ENCODE data around the gene GRK3.
A peak's percentile ranks its signal among the peaks of the same experiment; 100 is the strongest.
"Not testable (repeated sequence)": the region's sequence is repeated elsewhere in the genome, so short reads cannot be mapped to it uniquely, and the experiment has no call there.

The GRK3 gene

GRCh38 chr22:25695146-25695545 lies 130.7 kb downstream of the GRK3 start:
- DNase-seq (ENCODE audit: low read depth in 1 of 2, low spot score in 1 of 2) = no peak

- no peak for DNase-seq (ENCODE audit: low read depth in 1 of 2, low spot score in 1 of 2)
Observed at GRCh38 chr22:25696763-25697162, 132.3 kb downstream of the GRK3 start.

- DNase-seq (ENCODE audit: low read depth in 1 of 2, low spot score in 1 of 2) = no peak
Observed at GRCh38 chr22:25697181-25697664, 132.7 kb downstream of the GRK3 start.

- no peak for DNase-seq (ENCODE audit: low read depth in 1 of 2, low spot score in 1 of 2)
Observed at GRCh38 chr22:25697978-25698377, 133.5 kb downstream of the GRK3 start.

- DNase-seq (ENCODE audit: low read depth in 1 of 2, low spot score in 1 of 2) = no peak
Observed at GRCh38 chr22:25698461-25698860, 134.0 kb downstream of the GRK3 start.

GRCh38 chr22:25698978-25699377 lies 134.5 kb downstream of the GRK3 start:
- DNase-seq (ENCODE audit: low read depth in 1 of 2, low spot score in 1 of 2) = no peak

GRCh38 chr22:25701056-25701780 lies 136.7 kb downstream of the GRK3 start:
- DNase-seq (ENCODE audit: low read depth in 1 of 2, low spot score in 1 of 2) = no peak

- no peak for DNase-seq (ENCODE audit: low read depth in 1 of 2, low spot score in 1 of 2)
Observed at GRCh38 chr22:25702040-25702439, 137.6 kb downstream of the GRK3 start.

GRCh38 chr22:25702571-25703167 lies 138.2 kb downstream of the GRK3 start:
- no peak for DNase-seq (ENCODE audit: low read depth in 1 of 2, low spot score in 1 of 2)

- DNase-seq (ENCODE audit: low read depth in 1 of 2, low spot score in 1 of 2) = no peak
Observed at GRCh38 chr22:25704701-25705100, 140.2 kb downstream of the GRK3 start.

- no peak for DNase-seq (ENCODE audit: low read depth in 1 of 2, low spot score in 1 of 2)
Observed at GRCh38 chr22:25706197-25706596, 141.7 kb downstream of the GRK3 start.

- DNase-seq (ENCODE audit: low read depth in 1 of 2, low spot score in 1 of 2) = not testable (repeated sequence)
Observed at GRCh38 chr22:25708430-25708829, 144.0 kb downstream of the GRK3 start.

- peak in 1 of 2 donors; percentile 2 for DNase-seq (ENCODE audit: low read depth in 1 of 2, low spot score in 1 of 2)
Observed at GRCh38 chr22:25709758-25710157, 145.3 kb downstream of the GRK3 start.

GRCh38 chr22:25710501-25710900 lies 146.0 kb downstream of the GRK3 start:
- DNase-seq (ENCODE audit: low read depth in 1 of 2, low spot score in 1 of 2) = no peak

- DNase-seq (ENCODE audit: low read depth in 1 of 2, low spot score in 1 of 2) = no peak
Observed at GRCh38 chr22:25711491-25711890, 147.0 kb downstream of the GRK3 start.

- no peak for DNase-seq (ENCODE audit: low read depth in 1 of 2, low spot score in 1 of 2)
Observed at GRCh38 chr22:25712661-25713400, 148.4 kb downstream of the GRK3 start.

GRCh38 chr22:25714070-25714469 lies 149.6 kb downstream of the GRK3 start:
- DNase-seq (ENCODE audit: low read depth in 1 of 2, low spot score in 1 of 2) = no peak

- DNase-seq (ENCODE audit: low read depth in 1 of 2, low spot score in 1 of 2) = no peak
Observed at GRCh38 chr22:25714739-25715138, 150.3 kb downstream of the GRK3 start.

- DNase-seq (ENCODE audit: low read depth in 1 of 2, low spot score in 1 of 2) = no peak
Observed at GRCh38 chr22:25716637-25717036, 152.2 kb downstream of the GRK3 start.

GRCh38 chr22:25718135-25718840 lies 153.8 kb downstream of the GRK3 start:
- no peak for DNase-seq (ENCODE audit: low read depth in 1 of 2, low spot score in 1 of 2)

- no peak for DNase-seq (ENCODE audit: low read depth in 1 of 2, low spot score in 1 of 2)
Observed at GRCh38 chr22:25722223-25722622, 157.7 kb downstream of the GRK3 start.

All from activated CD4-positive, alpha-beta T cell treated with anti-CD3 and anti-CD28 coated beads, Interleukin-2, amount 50 U/mL, for 24 hours (primary cell).